Measurements from ENCODE around the gene CELF1.

Gene CELF1

GRCh38 chr11:47499161-47499560 lies 53.8 kb downstream of the CELF1 start:
- DNase-seq (ENCODE audit: low read depth): no peak
- H3K4me3 ChIP-seq (ENCODE audit: low read depth, low read length): no peak overlapping the region

- no peak overlapping the region for H3K4me3 ChIP-seq (ENCODE audit: low read depth, low read length)
- DNase-seq (ENCODE audit: low read depth): no peak
Observed at GRCh38 chr11:47498584-47499152, 54.3 kb downstream of the CELF1 start.

- no peak overlapping the region for H3K4me3 ChIP-seq (ENCODE audit: low read depth, low read length)
- DNase-seq (ENCODE audit: low read depth): no peak
Observed at GRCh38 chr11:47498149-47498548, 54.8 kb downstream of the CELF1 start.

GRCh38 chr11:47496808-47497207 lies 56.1 kb downstream of the CELF1 start:
- DNase-seq (ENCODE audit: low read depth): no peak

GRCh38 chr11:47495856-47496217 lies 57.1 kb downstream of the CELF1 start:
- DNase-seq (ENCODE audit: low read depth): no peak
- no peak overlapping the region for H3K4me3 ChIP-seq (ENCODE audit: low read depth, low read length)

More at GRCh38 chr11:47496808-47497207, 56.1 kb downstream of the CELF1 start:
- H3K4me3 ChIP-seq (ENCODE audit: low read depth, low read length): no peak overlapping the region

GRCh38 chr11:47495011-47495855 lies 57.7 kb downstream of the CELF1 start:
- H3K4me3 ChIP-seq (ENCODE audit: low read depth, low read length): no peak overlapping the region
- DNase-seq (ENCODE audit: low read depth): peak; percentile 64

GRCh38 chr11:47489395-47489755 lies 63.6 kb downstream of the CELF1 start:
- DNase-seq (ENCODE audit: low read depth): no peak
- H3K4me3 ChIP-seq (ENCODE audit: low read depth, low read length): no peak overlapping the region

- no peak for DNase-seq (ENCODE audit: low read depth)
- H3K4me3 ChIP-seq (ENCODE audit: low read depth, low read length): no peak overlapping the region
Observed at GRCh38 chr11:47488674-47489394, 64.1 kb downstream of the CELF1 start.

GRCh38 chr11:47488111-47488510 lies 64.8 kb downstream of the CELF1 start:
- DNase-seq (ENCODE audit: low read depth): no peak
- no peak overlapping the region for H3K4me3 ChIP-seq (ENCODE audit: low read depth, low read length)

- H3K4me3 ChIP-seq (ENCODE audit: low read depth, low read length): no peak overlapping the region
Observed at GRCh38 chr11:47487421-47487820, 65.5 kb downstream of the CELF1 start.

GRCh38 chr11:47485107-47485506 lies 67.8 kb downstream of the CELF1 start:
- no peak overlapping the region for H3K4me3 ChIP-seq (ENCODE audit: low read depth, low read length)

More at GRCh38 chr11:47487421-47487820, 65.5 kb downstream of the CELF1 start:
- no peak for DNase-seq (ENCODE audit: low read depth)

GRCh38 chr11:47483457-47483856 lies 69.5 kb downstream of the CELF1 start:
- H3K4me3 ChIP-seq (ENCODE audit: low read depth, low read length): no peak overlapping the region
- no peak for DNase-seq (ENCODE audit: low read depth)

More at GRCh38 chr11:47485107-47485506, 67.8 kb downstream of the CELF1 start:
- DNase-seq (ENCODE audit: low read depth): no peak

- no peak for DNase-seq (ENCODE audit: low read depth)
- no peak overlapping the region for H3K4me3 ChIP-seq (ENCODE audit: low read depth, low read length)
Observed at GRCh38 chr11:47480762-47481161, 72.2 kb downstream of the CELF1 start.

GRCh38 chr11:47478651-47479329 lies 74.1 kb downstream of the CELF1 start:
- no peak for DNase-seq (ENCODE audit: low read depth)
- no peak overlapping the region for H3K4me3 ChIP-seq (ENCODE audit: low read depth, low read length)

- H3K4me3 ChIP-seq (ENCODE audit: low read depth, low read length): no peak overlapping the region
- no peak for DNase-seq (ENCODE audit: low read depth)
Observed at GRCh38 chr11:47477753-47478152, 75.2 kb downstream of the CELF1 start.

- H3K4me3 ChIP-seq (ENCODE audit: low read depth, low read length): no peak overlapping the region
Observed at GRCh38 chr11:47477323-47477722, 75.6 kb downstream of the CELF1 start.

GRCh38 chr11:47470671-47471070 lies 82.3 kb downstream of the CELF1 start:
- H3K4me3 ChIP-seq (ENCODE audit: low read depth, low read length): no peak overlapping the region
- no peak for DNase-seq (ENCODE audit: low read depth)

More at GRCh38 chr11:47477323-47477722, 75.6 kb downstream of the CELF1 start:
- no peak for DNase-seq (ENCODE audit: low read depth)

- DNase-seq (ENCODE audit: low read depth): no peak
- H3K4me3 ChIP-seq (ENCODE audit: low read depth, low read length): no peak overlapping the region
Observed at GRCh38 chr11:47469361-47470179, 83.4 kb downstream of the CELF1 start.

- DNase-seq (ENCODE audit: low read depth): no peak
- no peak overlapping the region for H3K4me3 ChIP-seq (ENCODE audit: low read depth, low read length)
Observed at GRCh38 chr11:47468598-47469214, 84.2 kb downstream of the CELF1 start.

Data from skeletal muscle cell (primary cell).